ENCODE results near the gene SCAPER. TPM values are rescaled to one million over a fixed set of nuclear protein-coding genes. Genes with fewer than 3 reads are reported as not detected.

The SCAPER gene
- total RNA-seq, 1 experiment from 2014 or later, result 7.4 TPM

- no peaks in the 10 kb centered on the region; the same call in 1 of the 2 replicates for H3K27me3 Mint-ChIP-seq (ENCODE audit: low read depth)
- no peak overlapping the region for H3K4me3 Mint-ChIP-seq
- no peak overlapping the region for H3K14ac ChIP-seq (ENCODE audit: insufficient read depth, low read length)
- no peaks in the 10 kb centered on the region for H3K79me2 ChIP-seq (ENCODE audit: insufficient read depth, low read length)
- WGBS (ENCODE audit: extremely low coverage, insufficient read length, low lambda C conversion rate), result no CpG with 5 or more reads among the region's 5 CpGs
- no peak overlapping the region for H2AK5ac ChIP-seq (ENCODE audit: insufficient read length, low read length)
- H2BK15ac ChIP-seq (ENCODE audit: low read depth, low read length), result no peak overlapping the region
- H3K9me3 ChIP-seq (ENCODE audit: control insufficient read depth, low read depth, low read length), result no peaks in the 10 kb centered on the region
- no peak overlapping the region for H4K5ac ChIP-seq (ENCODE audit: insufficient read length, low read depth, low read length)
- no peak overlapping the region for H3K4ac ChIP-seq (ENCODE audit: low read depth, low read length)
- no peak overlapping the region for H3K18ac ChIP-seq (ENCODE audit: insufficient read length, low read depth, low read length)
- H3K27ac ChIP-seq (ENCODE audit: insufficient read length, low read depth, low read length), result no peak overlapping the region
- H3K79me1 ChIP-seq (ENCODE audit: insufficient read depth, low read depth, low read length, poor library complexity, severe bottlenecking), result no peaks in the 10 kb centered on the region
- no peak overlapping the region for H3K56ac ChIP-seq (ENCODE audit: insufficient read length, low read depth, low read length)
- H3K36me3 Mint-ChIP-seq (ENCODE audit: insufficient read depth in 1 of 3, low read depth in 3 of 3), result peaks cover 4 to 17% (median 7%) of the 10 kb centered on the region in 3 experiments; a peak in 5 of 7 replicates
- no peak overlapping the region for H3K9ac ChIP-seq (ENCODE audit: extremely low read depth, insufficient read length, low read length)
- H2BK120ac ChIP-seq (ENCODE audit: low read depth, low read length, poor library complexity, severe bottlenecking), result no peak overlapping the region
- H3K23ac ChIP-seq (ENCODE audit: insufficient read length, low read depth, low read length), result no peak overlapping the region
- no peaks in the 10 kb centered on the region for H4K20me1 ChIP-seq (ENCODE audit: control insufficient read depth, insufficient read depth, insufficient read length)
- H3K4me2 ChIP-seq (ENCODE audit: insufficient read depth, insufficient read length, low read length), result no peak overlapping the region
- no peaks in the 10 kb centered on the region for H3K4me1 ChIP-seq (ENCODE audit: insufficient read depth, low read length)
- H3T11ph ChIP-seq (ENCODE audit: low read length), result no peak overlapping the region
- peaks cover 15 to 18% of the 10 kb centered on the region in 2 experiments for H3K9me3 Mint-ChIP-seq
- H3K4me1 Mint-ChIP-seq, result no peaks in the 10 kb centered on the region
- no peaks in the 10 kb centered on the region for H3K27me3 ChIP-seq (ENCODE audit: insufficient read depth, low read length)
- no peak for TF ChIP-seq CTCF (conservative IDR thresholded peaks at IDR 0.05)
- DNase-seq, result no peak
- no peak overlapping the region for H4K91ac ChIP-seq (ENCODE audit: insufficient read length, low read depth, low read length)
- H3K23me2 ChIP-seq (ENCODE audit: insufficient read length, low read depth, low read length, poor library complexity, severe bottlenecking), result no peaks in the 10 kb centered on the region
- no peak overlapping the region for H2BK12ac ChIP-seq (ENCODE audit: insufficient read length, low read depth, low read length)
- no peak overlapping the region for H4K8ac ChIP-seq (replicated peaks; ENCODE audit: insufficient read length, low read depth, low read length)
- H2BK20ac ChIP-seq (ENCODE audit: low read depth, low read length, poor library complexity, severe bottlenecking), result no peak overlapping the region
- H2BK5ac ChIP-seq (ENCODE audit: insufficient read length, low read length), result no peak overlapping the region
- H3K27ac Mint-ChIP-seq, result no peak overlapping the region
- H2AFZ ChIP-seq (ENCODE audit: low read length), result no peak overlapping the region
Measured at GRCh38 chr15:76582550-76582949, 322.6 kb downstream of the SCAPER start.

All from H9 (cell line).